Stimulated activated CD8-positive, alpha-beta memory T cell treated with anti-CD3 and anti-CD28 coated beads, Interleukin-7, amount 100 ng/mL, for 24 hours (primary cell): ENCODE data around the gene DDX60.
"Not testable (repeated sequence)": the region's sequence is repeated elsewhere in the genome, so short reads cannot be mapped to it uniquely, and the experiment has no call there.

Experiments used
- DNase-seq: peaks from one replicate; pipeline ENCODE4 v3.0.0-alpha.2; 2020; ENCODE audit warnings: low read depth

The DDX60 gene

GRCh38 chr4:168303430-168303829, 15.1 kb downstream of the DDX60 start:
- not testable (repeated sequence) for DNase-seq

- DNase-seq, result no peak
Observed at GRCh38 chr4:168293386-168293975, 25.1 kb downstream of the DDX60 start.

DNA sequence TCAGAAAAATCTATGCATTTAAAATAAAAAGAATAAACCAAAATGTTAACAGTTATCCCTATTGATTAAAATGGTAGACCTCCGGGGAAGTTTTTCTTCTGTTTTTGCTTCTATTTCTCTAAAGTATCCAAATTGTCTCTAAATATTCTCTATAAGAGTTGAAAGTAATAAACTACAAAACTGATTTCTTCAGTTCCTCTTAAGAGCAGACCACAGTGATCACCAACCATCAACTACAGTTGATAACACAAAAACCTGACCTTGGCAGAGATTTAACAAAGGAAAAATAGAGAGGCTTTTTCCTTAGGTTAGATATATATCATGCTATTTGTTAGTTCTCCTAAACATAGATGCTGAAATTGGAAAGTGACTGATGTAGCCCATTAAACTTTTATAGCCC, 27.3 kb downstream of the DDX60 start:
- no peak for DNase-seq

DNA sequence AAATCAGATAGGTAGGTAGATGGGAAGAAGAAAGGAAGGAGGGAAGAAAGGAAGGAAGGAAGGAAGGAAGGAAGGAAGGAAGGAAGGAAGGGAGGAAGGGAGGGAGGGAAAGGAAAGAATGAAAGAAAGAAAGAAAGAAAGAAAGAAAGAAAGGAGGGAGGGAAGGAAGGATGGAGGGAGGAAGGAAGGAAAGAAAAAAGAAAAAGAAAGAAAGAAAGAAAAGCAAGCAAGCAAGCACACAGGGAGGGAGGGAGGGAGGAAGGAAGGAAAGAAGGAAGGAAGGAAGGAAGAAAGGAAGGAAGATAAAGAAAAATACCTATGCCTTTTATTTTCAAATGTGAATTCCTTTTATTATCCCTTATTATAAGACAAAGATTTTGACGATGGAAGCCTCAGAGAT, 32.7 kb downstream of the DDX60 start:
- not testable (repeated sequence) for DNase-seq

GRCh38 chr4:168279556-168279955, 39.0 kb downstream of the DDX60 start:
- DNase-seq, result no peak

- no peak for DNase-seq
Observed at GRCh38 chr4:168275836-168276235, 42.7 kb downstream of the DDX60 start.

DNA sequence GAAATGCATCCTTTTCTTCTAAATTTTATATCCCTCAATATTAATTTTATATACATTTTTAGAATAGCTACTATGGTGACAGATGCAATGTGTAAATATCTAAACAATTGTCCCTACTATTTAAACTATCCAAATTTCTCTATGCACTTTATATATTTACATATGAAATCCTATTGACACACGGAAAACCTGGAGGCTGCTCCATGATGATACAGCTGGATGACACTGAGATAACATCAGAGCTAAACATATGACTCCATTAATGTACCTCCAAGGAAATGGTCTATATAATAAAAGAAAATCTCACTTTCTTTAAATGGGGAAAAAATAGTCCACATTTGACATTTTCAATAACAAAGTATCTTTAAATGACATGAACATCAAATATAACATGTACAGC, 43.7 kb downstream of the DDX60 start:
- DNase-seq, result no peak

DNA sequence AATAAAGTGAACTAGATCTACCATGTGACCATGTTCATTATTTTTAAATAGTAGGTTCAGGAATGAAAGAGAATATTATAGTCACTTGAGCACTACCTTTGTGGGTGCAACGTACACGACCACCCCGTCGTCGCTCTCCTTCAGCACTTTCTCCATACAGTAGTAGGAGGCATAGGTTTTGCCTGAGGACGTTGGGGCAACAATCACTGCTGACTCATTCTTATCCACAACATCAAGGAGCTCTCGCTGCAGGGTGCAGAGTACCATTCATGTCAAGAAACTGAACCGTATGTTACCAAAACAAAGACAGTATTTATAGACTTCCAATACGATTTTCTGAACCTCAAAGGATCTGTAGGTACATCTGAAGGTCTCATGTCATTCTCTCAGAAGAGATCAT, 44.7 kb downstream of the DDX60 start:
- no peak for DNase-seq

- DNase-seq, result no peak
Observed at GRCh38 chr4:168272488-168272887, 46.1 kb downstream of the DDX60 start.

- no peak for DNase-seq
Observed at GRCh38 chr4:168269896-168270295, 48.7 kb downstream of the DDX60 start.

DNA sequence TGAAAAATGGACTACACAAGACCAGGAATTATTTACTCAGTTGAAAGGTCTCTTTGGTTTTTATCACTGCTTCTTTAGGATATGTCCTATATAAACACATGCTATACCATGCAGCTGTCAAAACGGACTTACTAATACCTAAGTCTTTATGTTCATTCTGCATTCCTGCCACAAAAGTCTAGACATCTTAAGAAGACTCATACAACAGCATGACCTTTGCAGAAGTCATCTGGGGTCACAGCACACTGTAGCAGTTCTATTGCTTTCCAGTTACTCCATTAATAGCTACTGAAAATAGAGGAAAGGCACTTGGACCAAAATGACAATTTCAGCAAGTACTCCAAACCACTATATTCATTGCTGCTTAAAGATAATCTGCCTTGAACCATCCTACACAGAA, 53.2 kb downstream of the DDX60 start:
- no peak for DNase-seq

DNA sequence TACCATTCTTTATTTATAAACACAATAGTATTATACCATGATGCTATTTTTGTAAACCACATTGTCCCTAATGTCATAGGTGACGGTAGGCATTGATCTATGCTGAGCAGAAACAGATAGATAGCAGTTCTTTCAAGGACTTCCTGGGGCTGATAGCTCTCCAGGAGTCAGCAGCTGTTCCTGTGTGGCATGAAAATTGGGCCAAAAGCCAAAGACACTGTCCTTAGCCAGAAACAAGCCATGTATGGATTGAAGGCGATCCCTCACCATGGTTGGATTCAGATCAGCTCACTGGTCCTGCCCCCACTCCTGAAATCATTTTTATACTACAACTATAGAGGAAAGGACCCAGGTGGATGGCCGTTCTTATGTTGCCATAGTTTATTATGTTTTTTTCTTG, 53.6 kb downstream of the DDX60 start:
- no peak for DNase-seq

- no peak for DNase-seq
Observed at GRCh38 chr4:168263039-168263438, 55.5 kb downstream of the DDX60 start.

GRCh38 chr4:168259096-168259495, 59.5 kb downstream of the DDX60 start:
- DNase-seq, result no peak

DNA sequence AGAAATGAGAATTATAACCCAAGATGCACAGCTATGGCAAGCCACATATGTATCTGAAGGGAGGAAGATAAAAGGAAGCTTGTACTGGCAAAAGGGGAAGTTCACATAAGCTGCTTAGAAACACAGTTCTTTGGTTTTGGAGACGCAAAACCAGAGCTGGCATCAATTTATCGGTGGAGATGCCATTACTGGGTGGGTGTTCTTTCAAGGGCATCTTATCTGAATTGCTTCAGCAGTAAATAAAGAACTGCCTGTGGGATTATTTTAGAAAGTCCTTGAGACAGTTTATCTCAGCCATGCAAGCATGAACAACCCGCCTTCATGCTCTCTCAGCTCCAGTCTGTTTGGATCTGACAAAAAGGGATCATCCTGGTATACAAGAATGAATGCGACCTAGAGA, 60.8 kb downstream of the DDX60 start:
- no peak for DNase-seq

- DNase-seq, result no peak
Observed at GRCh38 chr4:168248176-168248710, 70.3 kb downstream of the DDX60 start.

DNA sequence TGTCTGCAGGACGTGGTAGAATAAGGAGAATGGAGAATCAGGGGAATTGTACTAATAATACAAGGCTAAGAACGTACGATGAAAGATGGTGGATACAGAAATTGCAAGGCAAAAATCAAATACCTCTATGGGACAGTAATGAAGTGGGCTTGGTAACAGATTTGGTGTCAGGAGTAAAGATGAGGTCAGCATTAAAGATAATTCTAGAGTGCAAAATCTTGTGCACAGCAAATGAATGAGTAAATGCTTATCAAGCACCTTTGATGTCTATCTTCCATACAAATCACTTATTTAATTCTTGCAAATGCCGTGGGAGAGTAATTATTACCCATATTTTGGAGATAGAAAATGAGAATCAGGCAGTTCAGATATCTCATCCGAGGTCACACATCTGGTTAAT, 70.9 kb downstream of the DDX60 start:
- no peak for DNase-seq

- DNase-seq, result no peak
Observed at GRCh38 chr4:168241953-168242352, 76.6 kb downstream of the DDX60 start.

- DNase-seq, result no peak
Observed at GRCh38 chr4:168240821-168241220, 77.7 kb downstream of the DDX60 start.

DNA sequence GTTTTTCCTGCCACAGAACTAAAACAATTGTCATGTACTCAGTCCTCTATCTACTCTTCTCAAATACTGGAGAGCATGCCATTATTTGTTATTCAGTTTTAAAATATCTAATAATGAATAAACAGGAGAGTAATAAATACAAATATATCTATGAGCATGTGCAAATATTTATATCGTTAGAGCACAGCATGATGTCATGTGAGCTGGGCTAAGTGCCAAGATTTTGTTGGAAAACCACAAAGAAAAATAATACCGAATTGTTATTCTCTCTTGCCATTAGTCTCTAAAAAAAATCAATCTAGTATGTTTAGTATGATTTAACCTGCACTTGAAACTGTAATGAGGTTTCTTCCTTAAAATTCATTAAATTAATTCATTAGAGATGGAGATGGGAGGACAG, 97.3 kb downstream of the DDX60 start:
- DNase-seq, result no peak

GRCh38 chr4:168220893-168221292, 97.7 kb downstream of the DDX60 start:
- DNase-seq, result no peak

- no peak for DNase-seq
Observed at GRCh38 chr4:168218645-168219044, 99.9 kb downstream of the DDX60 start.

GRCh38 chr4:168213511-168213910, 105.0 kb downstream of the DDX60 start:
- not testable (repeated sequence) for DNase-seq

- DNase-seq, result no peak
Observed at GRCh38 chr4:168212656-168213055, 105.9 kb downstream of the DDX60 start.
